HG03460 (cell line): Measurements from ENCODE around the gene SMARCA4.

Source experiments
- ATAC-seq: cut with Tn5 transposase; IDR thresholded peaks from one replicate; pipeline ENCODE4 v1.9.1; 2021; ENCODE audit not compliant: unreplicated experiment

SMARCA4 gene

GRCh38 chr19:11033251-11033650 is 72.4 kb downstream of the SMARCA4 start:
- ATAC-seq = no peak

- ATAC-seq = no peak
Observed at GRCh38 chr19:11033763-11034162, 72.9 kb downstream of the SMARCA4 start.

DNA sequence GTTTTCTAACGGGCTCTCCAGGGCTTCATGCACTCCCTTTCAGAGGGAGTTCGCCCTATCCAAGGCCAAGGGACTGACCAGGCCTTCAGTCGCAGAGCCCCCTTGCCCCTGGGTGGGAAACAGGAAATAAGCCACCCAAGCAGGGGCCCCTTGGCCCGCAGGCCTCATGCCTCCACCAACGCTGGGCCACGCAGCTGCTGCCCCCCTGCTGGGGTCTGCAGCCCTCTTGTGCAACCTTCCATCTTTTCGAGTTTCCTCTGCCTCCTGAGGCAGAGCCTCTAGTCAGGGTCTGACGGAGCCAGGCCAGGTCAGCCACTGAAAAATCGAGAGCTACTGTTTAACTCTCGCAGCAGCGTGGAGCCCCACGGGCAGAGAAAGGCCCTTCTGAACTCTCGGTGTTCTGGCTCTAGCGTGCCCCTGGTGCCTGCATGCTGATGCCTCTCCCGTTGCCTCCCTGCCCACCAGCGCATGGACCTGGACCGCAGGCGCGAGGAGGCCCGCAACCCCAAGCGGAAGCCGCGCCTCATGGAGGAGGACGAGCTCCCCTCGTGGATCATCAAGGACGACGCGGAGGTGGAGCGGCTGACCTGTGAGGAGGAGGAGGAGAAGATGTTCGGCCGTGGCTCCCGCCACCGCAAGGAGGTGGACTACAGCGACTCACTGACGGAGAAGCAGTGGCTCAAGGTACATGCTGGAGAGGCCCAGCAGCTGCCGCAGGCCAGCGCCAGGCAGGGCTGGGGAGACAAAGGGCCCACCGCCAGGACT is 73.8 kb downstream of the SMARCA4 start:
- ATAC-seq = no peak

DNA sequence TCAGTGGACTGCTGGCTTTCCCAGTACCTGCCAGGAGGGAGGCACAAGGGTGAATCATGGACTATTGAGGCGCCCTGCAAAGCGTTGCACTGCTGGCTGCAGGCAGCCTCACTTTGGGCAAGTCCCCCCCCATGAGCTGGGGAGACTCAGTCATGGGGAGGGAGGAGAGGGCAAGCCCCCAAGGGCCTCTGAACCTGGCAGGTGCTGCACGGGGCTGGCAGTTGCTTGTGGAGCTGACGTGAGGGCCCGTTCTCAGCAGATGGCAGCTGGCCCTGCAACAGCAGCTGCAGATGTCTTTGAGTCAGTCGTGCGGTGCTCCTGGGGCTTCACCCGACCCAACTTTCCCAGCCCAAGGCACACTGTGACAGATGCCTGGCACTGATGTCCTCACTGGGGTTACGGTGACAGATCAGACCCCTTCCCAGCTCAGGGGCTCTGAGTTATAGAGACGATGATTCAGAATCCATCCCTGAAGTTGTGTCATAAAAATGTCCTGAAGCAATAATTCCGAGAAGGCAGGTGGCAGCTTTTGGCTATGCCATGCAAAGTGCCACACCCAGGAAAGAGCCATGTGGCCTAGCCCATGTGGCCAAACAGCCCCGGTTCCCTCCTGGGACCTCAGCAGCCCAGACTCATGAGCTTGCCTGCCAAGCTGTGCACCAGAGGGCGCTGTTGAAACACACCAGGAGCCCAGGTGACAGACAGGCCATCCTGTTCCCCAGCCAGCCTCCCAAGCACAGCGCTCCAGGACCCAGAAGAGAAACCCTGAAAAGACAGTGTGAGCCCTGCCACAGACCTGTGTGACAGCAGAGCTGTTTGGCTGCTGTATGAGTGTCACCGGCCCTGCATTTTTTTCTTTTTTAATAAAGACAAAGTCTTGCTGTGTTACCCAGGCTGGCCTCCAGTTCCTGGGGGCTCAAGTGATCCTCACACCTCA is 74.9 kb downstream of the SMARCA4 start:
- peak; percentile 69 for ATAC-seq

DNA sequence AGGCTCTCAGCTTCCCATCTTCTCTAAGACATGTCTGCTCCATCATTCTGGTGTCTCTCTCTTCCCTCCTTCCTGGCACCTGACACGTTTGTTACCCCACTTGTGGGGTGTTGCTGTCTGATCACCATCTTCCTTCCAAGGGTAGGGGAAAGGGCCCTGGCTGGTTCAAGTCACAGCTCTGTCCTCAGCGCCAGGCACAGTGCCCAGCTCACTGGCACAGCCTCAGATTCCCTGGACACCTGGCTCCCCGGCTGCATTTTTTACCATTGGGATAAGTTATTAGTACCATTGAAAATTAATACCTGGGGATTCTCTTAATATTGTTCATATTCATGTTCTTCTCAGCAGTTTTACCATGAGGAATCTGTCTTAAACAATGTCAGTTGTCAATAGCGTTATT is 77.7 kb downstream of the SMARCA4 start:
- ATAC-seq = no peak

GRCh38 chr19:11041194-11041593 is 80.4 kb downstream of the SMARCA4 start:
- no peak for ATAC-seq

GRCh38 chr19:11041966-11042627 is 81.3 kb downstream of the SMARCA4 start:
- no peak for ATAC-seq

- ATAC-seq = no peak
Observed at GRCh38 chr19:11044431-11044830, 83.6 kb downstream of the SMARCA4 start.

DNA sequence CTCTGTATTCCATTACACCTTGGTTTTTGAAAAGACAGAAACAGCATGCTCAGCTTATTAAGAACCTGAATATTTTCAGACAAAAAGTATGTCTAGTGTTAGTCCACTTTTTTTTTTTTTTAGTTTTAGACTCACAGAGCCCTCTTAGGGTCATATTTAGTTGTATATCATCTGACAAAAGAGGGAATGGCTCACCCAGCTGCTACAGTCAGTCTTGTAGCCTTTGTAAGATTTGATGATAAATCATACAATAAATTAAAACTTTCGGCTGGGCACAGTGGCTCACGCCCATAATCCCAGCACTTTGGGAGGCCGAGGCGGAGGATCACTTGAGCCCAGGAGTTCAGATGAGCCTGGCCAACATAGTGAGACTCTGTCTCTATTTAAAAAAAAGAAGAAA is 84.7 kb downstream of the SMARCA4 start:
- no peak for ATAC-seq

DNA sequence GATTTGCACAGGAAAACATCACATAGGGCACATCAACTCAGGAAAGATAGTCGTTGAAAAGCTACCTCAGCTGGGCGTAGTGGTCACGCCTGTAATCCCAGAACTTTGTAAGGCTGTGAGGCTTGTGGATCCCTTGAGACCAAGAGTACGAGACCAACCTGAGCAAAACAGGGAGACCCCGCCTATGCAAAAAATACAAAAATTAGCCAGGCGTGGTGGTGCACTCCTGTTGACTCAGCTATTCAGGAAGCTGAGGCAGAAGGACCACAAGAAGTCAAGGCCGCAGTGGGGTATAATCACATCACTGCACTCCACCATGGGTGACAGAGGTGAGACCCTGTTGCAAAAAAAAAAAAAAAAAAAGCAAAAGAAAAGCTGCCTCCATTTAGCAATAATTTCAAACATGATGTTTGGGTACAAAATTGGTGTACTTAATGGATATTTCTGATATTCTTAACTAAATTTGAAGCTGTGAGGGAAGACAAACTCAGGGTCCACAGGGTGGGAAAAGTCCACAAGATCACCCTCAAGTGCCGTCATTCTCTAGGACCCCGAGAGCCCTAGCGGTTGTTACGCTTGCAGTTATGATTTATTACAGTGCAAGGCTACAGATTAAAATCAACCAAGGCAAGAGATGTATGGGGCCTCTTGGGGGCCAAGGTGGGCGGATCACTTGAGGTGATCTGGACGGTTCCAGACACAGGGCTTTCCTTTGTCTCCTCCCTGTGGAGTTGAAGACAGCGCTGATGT is 86.0 kb downstream of the SMARCA4 start:
- ATAC-seq = no peak

DNA sequence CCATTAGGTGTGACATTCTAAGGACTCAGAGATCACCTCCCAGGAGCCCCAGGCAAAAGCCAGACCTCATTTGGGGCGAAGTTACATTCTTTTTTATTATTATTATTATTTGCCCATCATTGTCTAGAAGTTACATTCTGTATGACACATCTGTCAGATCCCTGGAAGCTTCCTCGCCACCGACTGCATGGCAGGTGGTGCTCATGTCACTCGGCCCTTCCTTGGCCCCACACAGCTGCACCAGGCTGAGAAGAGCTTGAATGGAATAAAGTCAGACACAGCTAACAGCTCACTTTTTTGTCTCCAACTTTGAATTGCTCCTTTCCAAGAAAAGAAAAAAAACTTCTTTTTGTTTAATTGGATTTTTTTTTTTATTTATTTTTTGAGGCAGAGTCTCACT is 87.0 kb downstream of the SMARCA4 start:
- no peak for ATAC-seq

DNA sequence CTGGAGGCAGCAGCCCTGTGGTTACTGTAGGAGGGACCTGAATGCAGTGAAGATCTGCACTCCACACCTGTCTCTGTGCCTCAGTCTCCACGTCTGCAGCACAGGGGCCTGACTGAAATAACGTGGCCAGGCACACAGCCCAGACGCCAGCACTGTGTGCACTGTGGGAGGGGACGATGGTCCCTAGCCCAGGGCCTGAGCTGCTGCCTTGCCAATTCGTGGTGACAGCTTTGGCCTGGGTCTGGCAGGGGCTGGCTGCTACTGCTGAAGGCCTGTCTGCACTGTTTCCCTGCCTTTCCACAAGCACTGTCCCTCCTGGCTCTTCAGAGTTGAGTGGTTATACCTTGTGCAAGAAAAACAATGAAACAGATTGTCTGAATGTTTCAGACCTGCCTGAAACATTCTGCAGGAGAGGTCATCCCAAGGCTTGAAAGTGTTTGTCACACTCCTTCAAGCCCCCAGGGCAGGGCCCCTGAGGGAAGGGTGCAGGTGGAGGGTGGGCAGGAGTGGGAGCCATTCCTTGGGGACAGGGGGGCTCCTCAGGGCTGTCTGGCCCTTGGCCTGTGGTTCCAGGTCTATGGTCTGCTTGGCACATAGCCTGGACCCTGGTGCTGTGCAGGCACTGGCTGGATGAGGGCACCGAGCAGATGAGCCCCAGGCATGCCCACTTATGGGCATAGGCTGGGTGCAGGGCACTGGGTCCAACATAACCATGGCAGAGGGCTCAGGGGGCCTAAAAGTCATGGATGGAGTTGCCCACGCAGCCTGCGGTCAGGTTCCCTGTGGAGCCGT is 89.7 kb downstream of the SMARCA4 start:
- no peak for ATAC-seq

DNA sequence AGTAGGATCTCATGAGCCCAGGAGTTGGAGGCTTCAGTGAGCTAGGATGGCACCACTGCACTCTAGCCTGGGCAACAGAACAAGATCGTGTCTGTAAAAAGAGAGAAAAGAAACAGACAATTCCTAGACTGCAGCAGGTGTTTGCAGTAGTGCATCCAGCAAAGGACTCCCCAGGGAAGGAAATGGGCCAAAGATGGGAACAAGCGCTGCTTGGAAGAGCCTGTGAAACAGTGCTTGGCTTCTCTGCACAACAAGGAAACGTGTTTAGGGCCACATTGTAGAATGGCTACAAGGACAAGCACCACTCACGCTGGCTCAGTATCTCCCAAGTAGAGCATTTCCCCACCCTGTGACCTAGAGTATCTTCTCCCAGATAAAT is 93.0 kb downstream of the SMARCA4 start:
- no peak for ATAC-seq

DNA sequence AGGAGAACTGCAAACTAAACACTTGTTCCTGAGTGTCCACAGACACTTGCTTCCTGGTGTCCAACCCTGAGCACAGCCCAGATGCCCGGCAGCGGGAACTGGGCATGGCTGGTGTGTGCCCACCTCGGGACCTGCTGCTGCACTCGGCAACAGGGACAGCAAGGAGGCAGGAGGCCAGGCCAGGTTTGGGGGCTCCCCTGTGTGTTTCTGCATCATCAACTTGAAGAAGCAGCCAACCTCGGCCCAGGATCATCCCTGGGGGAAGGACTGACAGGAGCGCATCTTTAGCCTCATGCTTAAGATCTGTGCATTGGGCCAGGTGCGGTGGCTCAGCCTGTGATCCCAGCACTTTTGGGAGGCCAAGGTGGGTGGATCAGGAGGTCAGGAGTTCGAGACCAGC is 93.4 kb downstream of the SMARCA4 start:
- no peak for ATAC-seq

DNA sequence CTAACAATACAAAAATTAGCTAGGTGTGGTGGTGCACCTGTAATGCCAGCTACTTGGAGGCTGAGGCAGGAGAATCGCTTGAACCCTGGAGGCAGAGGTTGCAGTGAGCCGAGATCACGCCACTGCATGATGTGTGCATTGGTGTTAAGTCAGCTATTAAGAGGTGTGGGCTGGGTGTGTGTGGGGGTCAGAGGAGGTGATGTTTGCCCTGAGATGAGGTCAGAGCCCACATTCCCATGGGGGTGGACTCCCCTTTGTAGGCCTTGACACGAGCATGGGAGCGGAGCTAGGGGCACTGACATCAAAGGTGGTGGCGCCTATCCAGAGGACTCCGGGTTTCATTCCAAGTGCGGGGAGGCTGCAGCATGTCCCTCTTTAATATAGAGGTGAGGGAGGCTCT is 93.8 kb downstream of the SMARCA4 start:
- no peak for ATAC-seq

GRCh38 chr19:11058246-11059030 is 97.6 kb downstream of the SMARCA4 start:
- no peak for ATAC-seq

DNA sequence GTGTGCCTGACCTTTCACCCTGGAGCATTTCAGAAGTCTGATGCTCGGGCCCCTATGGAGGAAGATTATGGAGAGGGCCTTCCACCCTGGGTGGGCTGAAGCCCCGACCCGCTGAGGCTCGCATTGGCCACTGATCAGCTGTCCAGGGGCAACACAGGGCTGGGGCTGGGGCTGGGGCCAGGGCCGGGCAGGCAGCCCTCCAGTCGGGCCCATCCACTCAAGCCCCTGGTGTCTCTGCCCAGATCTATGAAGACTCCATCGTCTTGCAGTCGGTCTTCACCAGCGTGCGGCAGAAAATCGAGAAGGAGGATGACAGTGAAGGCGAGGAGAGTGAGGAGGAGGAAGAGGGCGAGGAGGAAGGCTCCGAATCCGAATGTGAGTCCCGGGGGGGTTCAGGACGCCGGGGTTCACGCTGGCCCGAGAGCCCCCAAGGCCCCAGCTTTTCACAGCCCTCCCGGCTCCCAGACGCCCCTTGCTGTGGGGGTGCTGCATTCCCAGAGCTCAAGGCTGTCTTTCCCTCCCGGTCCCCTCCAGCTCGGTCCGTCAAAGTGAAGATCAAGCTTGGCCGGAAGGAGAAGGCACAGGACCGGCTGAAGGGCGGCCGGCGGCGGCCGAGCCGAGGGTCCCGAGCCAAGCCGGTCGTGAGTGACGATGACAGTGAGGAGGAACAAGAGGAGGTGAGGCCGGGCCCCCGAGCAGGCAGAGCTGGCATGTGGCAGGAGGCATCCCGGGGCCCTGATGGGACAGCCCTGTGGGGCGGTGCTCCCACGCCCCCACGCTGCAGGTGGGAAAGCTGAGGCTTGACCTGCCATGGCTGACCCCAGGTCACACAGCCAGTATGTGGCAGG is 98.9 kb downstream of the SMARCA4 start:
- no peak for ATAC-seq

DNA sequence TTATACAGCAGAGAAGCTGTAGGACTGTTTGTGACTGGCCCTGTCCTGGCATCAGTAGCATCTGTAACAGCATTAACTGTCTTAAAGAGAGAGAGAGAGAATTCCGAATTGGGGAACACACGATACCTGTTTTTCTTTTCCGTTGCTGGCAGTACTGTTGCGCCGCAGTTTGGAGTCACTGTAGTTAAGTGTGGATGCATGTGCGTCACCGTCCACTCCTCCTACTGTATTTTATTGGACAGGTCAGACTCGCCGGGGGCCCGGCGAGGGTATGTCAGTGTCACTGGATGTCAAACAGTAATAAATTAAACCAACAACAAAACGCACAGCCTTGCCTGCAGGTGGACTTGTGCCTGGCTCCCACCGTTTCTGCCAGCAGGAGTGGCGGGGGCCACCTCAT is 101.1 kb downstream of the SMARCA4 start:
- no peak for ATAC-seq
